Ovary (tissue), 3 donors: Measurements from ENCODE around the gene LSM11.
"Not testable (repeated sequence)": the region's sequence is repeated elsewhere in the genome, so short reads cannot be mapped to it uniquely, and the experiment has no call there.

Experiments used
- EP300 ChIP-seq: sonication (generic); formaldehyde crosslinking; IDR thresholded peaks from one replicate; pipeline ENCODE4 v1.6.1; 2017; ENCODE audit warnings: antibody characterized with exemption
- POLR2A ChIP-seq: fragments of 450-650 bp; IDR thresholded peaks from one replicate; pipeline ENCODE4 v1.6.1; 2017; ENCODE audit warnings: antibody characterized with exemption, mild to moderate bottlenecking, moderate library complexity
- TF ChIP-seq, protein P1 (sequence below), 3 donors: fragments of 450-650 bp in 2 of 3; fragments of 200-600 bp in 1 of 3; IDR thresholded peaks; one replicate each; pipeline versions ENCODE4 v1.5.1 to v1.8.0; 2016 to 2022; ENCODE audit warnings: antibody characterized with exemption in 3 of 3, mild to moderate bottlenecking in 1 of 3
- donor health status: DM: no; HTN: no; CAD: no.

- TF ChIP-seq, protein P1, sequence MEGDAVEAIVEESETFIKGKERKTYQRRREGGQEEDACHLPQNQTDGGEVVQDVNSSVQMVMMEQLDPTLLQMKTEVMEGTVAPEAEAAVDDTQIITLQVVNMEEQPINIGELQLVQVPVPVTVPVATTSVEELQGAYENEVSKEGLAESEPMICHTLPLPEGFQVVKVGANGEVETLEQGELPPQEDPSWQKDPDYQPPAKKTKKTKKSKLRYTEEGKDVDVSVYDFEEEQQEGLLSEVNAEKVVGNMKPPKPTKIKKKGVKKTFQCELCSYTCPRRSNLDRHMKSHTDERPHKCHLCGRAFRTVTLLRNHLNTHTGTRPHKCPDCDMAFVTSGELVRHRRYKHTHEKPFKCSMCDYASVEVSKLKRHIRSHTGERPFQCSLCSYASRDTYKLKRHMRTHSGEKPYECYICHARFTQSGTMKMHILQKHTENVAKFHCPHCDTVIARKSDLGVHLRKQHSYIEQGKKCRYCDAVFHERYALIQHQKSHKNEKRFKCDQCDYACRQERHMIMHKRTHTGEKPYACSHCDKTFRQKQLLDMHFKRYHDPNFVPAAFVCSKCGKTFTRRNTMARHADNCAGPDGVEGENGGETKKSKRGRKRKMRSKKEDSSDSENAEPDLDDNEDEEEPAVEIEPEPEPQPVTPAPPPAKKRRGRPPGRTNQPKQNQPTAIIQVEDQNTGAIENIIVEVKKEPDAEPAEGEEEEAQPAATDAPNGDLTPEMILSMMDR (IDR thresholded peaks at IDR 0.05): not testable (repeated sequence)
- TF ChIP-seq POLR2A, EP300: not testable (repeated sequence)
Measured at GRCh38 chr5:157698674-157699073, 44.8 kb upstream of the LSM11 start.
